ENCODE results near the gene VSTM2L.

The VSTM2L gene

GRCh38 chr20:37879843-37880242, 23.1 kb upstream of the VSTM2L start:
- no peak for DNase-seq

GRCh38 chr20:37880726-37881591, 22.0 kb upstream of the VSTM2L start:
- no peak for DNase-seq

- no peak for DNase-seq
Measured at GRCh38 chr20:37881601-37882343, 21.2 kb upstream of the VSTM2L start.

- DNase-seq, result no peak
Measured at GRCh38 chr20:37882961-37883712, 19.8 kb upstream of the VSTM2L start.

GRCh38 chr20:37885042-37885441, 17.9 kb upstream of the VSTM2L start:
- DNase-seq, result no peak

- no peak for DNase-seq
Measured at GRCh38 chr20:37885593-37886503, 17.1 kb upstream of the VSTM2L start.

- no peak for DNase-seq
Measured at GRCh38 chr20:37886851-37887297, 16.1 kb upstream of the VSTM2L start.

GRCh38 chr20:37888641-37889040, 14.3 kb upstream of the VSTM2L start:
- DNase-seq, result no peak

GRCh38 chr20:37890108-37890507, 12.8 kb upstream of the VSTM2L start:
- no peak for DNase-seq

GRCh38 chr20:37890643-37891042, 12.3 kb upstream of the VSTM2L start:
- no peak for DNase-seq

- no peak for DNase-seq
Measured at GRCh38 chr20:37892001-37892400, 10.9 kb upstream of the VSTM2L start.

- DNase-seq, result no peak
Measured at GRCh38 chr20:37893566-37894241, 9.2 kb upstream of the VSTM2L start.

GRCh38 chr20:37894454-37894853, 8.5 kb upstream of the VSTM2L start:
- no peak for DNase-seq

GRCh38 chr20:37895166-37895565, 7.8 kb upstream of the VSTM2L start:
- DNase-seq, result no peak

GRCh38 chr20:37896932-37897548, 5.9 kb upstream of the VSTM2L start:
- no peak for DNase-seq

- no peak for DNase-seq
Measured at GRCh38 chr20:37898233-37899104, 4.5 kb upstream of the VSTM2L start.

GRCh38 chr20:37899105-37900045, 3.6 kb upstream of the VSTM2L start:
- DNase-seq, result no peak

GRCh38 chr20:37901240-37901639, 1.7 kb upstream of the VSTM2L start:
- DNase-seq, result no peak
